ENCODE measurements around the gene ZNF664.
"Not testable (repeated sequence)": the region's sequence is repeated elsewhere in the genome, so short reads cannot be mapped to it uniquely, and the experiment has no call there.

The ZNF664 gene

DNA sequence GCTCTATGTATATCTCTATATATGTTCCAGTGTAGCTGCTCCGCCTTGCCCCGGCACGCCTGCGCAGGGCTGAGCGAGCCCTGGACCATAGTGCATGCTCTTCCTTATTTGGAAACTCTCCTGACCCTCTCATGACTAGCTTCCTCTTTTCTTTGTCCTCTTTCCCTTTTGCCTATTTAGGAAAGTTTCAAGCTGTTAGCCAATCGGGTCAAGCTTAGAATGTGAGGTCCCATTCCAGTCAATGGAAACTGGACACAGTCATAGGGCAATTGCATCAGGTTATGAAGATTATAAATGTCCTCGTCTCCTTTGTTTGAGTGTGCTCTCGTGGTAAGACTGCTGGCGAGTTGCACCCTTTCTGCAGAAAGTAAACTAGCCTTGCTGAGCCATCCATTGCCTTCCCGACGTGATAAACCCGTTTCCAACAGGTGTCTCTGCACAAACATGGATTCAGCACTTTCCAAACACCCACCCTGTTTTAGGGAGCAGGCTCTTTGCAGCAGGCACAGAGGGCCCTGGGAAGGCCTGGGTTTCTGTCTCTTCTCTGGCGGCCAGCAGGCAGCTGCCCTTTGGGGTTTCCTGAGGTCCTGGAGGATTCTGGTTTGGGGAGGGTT, 31.3 kb upstream of the ZNF664 start:
- no peak for DNase-seq (ENCODE audit: low read depth in 3 of 3)

DNA sequence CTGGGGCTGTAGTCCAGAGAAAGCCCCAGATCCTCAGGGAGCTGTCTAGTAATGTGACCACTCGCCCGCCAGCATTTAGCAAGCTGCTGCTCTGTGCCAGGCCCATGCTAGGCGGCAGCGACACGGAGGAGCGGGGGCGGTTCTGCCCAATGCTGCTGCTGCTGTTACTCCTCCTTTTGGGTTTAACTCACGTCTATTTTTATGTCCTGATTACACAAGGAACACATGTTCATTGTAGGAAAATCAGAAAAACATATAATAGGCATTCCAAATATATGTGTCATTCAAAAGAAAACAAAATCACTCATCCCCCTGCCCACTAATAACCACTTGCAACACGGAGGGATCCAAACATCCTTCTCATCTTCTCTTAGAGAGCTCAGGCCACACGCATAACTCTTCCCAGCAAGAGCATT, 30.8 kb upstream of the ZNF664 start:
- DNase-seq (ENCODE audit: low read depth in 3 of 3) = no peak

DNA sequence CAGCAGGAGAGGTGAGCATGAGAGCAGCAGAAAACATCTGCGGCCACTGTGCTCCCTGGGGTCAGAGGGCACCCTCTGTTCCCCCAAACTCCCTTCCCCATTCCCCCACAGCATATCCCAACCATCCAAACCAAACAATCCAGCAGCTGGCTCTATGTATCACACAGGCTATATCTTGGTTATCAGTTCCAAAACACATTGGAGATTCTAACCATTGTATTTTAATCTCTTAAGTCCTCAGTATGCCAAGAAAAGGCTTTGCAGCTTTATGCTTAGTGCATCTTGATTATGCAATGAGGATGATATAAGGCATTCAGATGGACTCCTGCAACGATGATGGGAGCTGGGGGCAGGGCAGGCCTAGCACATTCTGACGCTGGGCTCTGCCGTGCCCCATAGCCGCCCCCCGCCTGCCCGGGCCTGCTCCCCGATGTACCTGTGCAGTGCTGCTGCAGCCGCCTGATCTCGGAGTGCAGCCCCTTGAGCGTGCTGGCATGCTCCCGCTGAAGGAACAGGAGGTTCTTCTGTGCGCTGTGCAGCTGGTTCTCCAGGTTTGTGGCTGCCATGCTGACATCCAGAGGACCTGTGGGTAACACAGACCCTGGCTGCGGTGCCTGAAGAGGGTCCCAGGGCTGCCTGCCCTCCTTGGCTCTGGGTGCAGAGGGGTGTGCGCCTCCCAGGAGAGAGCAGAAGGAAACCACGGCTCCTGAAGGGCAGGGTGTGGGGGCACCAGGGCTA, 29.9 kb upstream of the ZNF664 start:
- DNase-seq (ENCODE audit: low read depth in 3 of 3) = no peak

DNA sequence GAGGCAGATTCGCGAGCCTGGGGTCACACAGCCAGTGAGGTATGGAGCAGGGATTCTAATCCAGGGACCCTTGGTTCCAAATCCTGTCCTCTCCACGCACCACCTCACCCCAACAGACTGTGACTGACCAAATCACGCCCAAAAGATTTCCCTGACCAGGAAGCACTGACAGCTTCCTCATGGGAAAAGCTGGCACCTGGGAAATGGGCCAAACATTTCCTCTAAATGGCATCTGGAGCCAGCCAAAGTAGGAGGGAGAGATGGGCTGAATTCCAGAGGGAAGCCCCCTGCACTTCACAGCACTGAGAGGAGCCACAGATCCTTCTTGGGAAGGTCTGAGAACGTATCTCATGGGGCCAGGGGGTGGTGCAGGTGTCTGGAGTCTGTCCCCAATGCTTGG, 29.2 kb upstream of the ZNF664 start:
- DNase-seq (ENCODE audit: low read depth in 3 of 3) = no peak

DNA sequence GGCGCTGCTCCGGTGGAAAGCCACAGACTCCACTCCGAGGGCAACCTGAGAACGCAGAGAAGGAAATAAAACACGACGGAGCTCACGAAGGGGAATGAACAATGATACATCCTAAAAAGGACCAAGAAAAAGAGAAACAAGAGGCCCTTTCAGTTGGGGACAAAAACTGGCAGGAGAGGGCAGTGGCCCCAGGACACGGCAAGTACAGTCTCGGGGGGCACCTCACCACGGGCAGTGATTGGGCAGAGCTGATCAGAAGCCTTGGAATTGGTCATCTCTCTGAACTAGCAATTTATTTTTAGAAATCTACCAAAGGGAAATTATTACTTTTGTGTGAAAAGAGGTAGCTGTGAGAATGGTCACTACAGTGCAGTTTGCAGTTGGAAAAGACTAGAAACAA, 28.3 kb upstream of the ZNF664 start:
- DNase-seq (ENCODE audit: low read depth in 3 of 3) = no peak

DNA sequence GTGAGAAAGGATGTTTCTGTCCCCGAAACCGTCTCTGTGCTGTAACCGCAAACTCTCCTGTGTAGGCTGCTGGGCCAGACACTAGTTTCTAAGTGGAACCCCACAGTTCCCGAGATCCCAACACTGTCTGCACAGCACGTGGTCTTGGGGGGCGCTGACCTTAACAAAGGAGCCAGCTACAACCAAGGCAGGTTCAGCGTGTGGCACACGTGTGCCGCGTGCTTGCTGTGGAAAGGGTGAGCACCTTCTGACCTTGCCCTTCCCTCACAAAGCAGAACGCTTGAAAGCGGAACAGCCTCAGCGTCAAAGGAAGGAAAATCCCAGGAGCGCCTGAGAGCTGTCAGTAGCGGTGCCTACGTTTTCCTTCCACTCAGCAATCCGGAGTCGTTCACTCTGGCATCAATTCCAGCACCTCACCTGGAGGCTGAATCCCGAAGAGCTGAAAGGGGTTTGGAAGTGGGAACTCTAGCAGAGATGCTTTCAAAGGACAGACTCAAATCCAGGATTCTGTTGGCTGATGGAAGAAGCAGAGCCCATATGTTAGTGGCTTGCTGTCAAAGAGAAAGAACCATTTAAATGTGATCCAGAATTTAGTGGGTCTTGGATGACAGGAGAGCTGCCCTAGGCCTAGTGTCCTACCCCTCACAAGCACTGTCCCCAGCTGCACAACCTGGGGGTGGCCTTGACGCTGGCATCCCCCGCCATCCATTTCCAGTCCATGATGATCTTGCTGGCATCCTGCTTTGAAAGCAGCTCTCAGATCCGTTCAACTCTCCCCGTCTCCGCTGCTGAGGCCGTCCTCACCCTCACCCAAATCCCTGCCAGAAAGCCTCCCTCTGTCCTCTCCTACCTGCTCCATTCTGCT, 27.5 kb upstream of the ZNF664 start:
- DNase-seq (ENCODE audit: low read depth in 3 of 3) = no peak

DNA sequence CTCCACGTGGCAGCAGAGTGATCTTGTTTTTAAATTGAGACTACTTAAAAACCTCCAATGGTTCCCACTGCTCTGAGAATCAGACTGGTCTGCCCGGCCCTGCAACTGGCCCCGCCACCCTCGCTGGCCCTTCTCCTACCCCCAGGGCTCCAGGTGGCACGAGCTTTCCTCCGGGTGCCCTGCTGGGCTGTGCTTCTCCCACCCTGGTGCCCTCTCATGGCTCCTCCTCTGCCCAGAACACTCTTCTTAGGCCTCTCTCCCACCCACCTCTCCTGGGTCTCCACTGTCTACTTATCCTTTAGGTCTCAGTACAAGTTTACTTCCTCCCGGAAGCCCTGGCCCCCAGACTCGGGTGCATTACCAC, 26.9 kb upstream of the ZNF664 start:
- DNase-seq (ENCODE audit: low read depth in 3 of 3) = no peak

DNA sequence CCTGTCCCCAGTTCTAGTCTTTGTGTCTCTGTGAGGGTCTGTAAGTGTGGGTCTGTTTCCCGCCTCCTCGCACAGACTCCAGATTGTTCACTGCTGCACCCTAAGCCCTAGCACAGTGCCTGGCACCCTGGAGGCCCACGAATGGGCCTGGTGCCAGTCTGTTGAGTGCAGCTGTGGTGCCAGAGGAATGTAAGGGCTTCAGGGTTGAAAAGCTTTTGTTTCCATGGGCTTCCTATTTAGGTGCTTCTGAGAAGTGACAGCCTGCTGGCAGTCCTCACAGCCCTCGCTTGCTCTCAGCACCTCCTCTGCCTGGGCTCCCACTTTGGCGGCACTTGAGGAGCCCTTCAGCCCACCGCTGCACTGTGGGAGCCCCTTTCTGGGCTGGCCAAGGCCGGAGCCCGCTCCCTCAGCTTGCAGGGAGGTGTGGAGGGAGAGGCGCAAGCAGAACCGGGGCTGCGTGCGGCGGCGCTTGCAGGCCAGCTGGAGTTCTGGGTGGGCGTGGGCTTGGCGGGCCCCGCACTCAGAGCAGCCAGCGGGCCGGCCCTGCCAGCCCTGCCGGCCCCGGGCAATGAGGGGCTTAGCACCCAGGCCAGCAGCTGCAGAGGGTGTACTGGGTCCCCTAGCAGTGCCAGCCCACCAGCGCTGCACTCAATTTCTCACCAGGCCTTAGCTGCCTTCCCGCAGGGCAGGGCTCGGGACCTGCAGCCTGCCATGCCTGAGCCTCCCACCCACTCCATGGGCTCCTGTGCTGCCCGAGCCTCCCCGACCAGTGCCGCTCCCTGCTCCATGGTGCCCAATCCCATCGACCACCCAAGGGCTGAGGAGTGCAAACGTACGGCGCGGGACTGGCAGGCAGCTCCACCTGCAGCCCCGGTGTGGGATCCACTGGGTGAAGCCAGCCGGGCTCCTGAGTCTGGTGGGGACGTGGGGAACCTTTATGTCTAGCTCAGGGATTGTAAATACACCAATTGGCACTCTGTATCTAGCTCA, 26.2 kb upstream of the ZNF664 start:
- not testable (repeated sequence) for DNase-seq (ENCODE audit: low read depth in 3 of 3)

DNA sequence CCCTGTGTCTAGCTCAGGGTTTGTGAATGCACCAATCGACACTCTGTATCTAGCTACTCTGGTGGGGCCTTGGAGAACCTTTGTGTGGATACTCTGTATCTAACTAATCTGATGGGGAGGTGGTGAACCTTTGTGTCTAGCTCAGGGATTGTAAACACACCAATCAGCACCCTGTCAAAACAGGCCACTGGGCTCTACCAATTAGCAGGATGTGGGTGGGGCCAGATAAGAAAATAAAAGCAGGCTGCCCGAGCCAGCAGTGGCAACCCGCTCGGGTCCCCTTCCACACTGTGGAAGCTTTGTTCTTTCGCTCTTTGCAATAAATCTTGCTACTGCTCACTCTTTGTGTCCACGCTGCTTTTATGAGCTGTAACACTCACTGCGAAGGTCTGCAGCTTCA, 25.5 kb upstream of the ZNF664 start:
- not testable (repeated sequence) for DNase-seq (ENCODE audit: low read depth in 3 of 3)

DNA sequence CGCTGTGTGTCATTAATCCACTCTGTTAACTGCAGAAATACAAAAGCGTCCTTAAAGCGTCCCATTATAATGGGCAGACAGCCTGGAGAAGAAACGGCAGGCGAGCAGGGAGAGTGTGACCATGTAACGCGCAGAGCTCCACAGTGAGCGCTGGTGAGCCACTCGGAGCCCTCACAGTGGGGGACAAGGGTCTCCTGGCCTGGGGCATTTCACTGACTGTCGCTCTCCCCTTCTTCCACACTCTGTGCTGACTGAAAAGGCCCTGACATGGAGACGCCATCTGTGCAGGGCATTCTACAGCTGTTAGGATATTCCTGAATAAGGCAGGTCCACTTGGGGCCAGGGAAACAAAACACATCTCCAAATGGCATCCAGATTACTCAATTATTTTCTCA, 24.6 kb upstream of the ZNF664 start:
- DNase-seq (ENCODE audit: low read depth in 3 of 3) = no peak

DNA sequence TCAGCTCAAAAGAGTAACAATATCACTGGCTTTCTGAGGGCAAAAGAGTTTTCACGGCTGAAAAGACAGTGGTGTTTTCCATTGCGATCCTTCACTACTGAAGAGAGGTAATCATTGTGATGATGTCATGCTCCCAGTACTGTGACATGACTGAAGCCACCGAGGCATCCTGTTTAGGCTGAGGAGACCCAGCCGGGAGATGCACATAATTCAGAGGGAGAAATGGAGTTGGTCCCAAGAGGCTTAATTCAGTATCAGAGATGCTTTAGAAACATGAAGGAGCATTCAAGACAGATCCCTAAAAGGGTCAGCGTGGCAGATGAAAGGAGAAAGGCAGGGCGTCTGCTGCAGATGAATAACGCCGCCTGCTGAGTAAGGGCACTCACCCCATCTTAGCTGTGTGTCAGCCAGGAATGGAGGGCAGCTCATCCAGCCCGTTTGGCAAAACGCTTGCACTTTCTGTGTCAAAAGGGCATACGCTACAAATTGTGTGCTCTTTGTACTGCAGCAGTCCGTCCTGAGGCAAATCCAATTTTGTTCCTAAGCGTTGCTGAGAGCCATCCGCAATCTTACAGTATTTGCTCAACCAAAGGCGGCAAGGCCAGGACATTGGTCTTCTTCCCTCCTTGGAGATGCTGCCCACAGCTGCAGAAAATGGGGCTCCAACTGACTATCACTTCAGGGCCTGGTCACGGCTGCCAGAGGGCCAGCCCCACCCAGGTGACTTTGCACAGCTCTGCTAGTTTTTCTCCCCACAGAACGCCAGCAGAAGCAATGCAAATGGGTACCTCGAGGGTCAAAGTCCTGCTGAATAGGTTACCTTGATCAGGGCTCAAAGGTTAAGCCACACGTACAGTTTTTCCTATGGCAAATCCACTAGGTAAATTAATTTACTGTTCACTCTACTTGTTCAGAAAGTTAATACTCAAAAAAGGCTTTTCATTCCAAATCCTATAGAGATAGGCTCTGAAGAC, 23.9 kb upstream of the ZNF664 start:
- DNase-seq (ENCODE audit: low read depth in 3 of 3) = no peak

DNA sequence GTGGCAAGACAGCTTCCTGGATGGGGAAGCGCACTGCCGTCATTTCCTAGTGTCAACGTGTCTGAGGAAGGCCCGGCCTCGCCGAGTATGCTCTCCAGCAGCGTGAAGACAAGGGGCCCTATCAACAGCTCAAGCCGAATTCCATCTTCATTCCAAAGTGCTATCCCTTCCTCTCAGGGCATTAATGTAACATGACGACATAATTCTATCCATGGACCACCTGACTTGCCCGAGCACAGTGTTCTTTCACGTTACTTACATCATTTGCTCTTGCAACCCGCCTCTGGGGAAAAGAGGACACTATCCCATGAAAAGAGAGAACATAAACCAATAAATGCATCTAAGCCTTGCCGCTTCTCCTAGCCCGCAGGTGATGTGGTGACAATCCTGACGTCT, 23.2 kb upstream of the ZNF664 start:
- no peak for DNase-seq (ENCODE audit: low read depth in 3 of 3)

DNA sequence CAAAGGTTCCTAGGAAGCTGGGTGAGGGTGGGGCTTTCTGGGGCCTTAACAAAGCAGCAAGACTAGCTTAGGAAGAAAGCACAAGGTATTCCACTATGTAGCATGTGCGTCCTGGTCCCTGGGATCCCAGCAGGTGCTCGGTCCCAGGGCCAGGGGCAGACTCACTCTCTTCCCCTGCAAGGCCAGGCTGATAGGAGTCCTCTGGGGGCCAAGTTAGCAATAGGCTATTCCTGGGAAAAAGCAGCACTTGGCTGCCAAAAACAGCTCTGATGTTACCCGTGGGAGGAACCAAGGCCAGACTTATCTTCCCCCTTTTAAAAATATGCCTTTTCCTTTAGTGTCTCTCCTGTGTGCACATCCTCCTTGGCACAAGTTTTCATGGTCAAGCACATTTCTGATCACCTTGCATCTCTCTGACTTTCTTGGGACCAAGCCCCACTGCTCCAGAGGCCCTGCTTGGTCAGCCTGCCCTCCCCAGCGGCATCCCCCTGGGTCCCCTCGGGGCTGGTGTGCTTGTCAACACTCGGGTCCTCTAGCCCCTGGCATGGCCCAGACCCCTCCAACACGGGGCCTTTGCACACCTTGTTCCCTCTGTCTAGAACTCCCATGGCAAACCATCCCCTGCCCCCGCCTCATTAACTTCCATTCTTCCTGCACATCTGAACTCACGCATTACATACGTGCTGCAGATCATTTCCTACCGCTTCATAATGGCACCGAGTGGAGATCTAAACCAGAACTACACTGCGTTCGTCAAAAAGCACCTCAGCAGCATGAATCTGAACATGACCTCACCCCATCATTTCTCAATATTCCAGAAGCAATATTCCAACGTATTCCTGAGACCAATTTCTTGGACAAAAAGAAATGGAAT, 22.3 kb upstream of the ZNF664 start:
- no peak for DNase-seq (ENCODE audit: low read depth in 3 of 3)

DNA sequence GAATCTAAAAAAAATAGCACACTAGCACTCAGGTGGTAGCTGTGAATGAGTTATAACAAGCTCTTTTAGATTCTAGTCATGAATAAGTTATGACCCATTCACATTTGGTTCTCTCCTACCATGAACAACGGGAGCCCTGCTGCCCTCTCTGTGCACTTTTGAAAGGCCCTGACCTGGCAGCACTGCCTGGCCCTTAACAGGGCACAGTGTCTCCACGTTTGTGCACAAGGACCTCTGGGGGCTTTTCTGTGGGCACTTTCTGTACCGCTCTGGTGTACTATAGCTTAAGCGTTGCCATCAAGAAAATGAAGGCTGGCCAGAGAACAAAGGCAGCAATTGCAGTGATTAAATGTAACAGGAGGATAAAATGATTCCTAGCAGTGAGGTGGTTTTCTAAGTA, 21.5 kb upstream of the ZNF664 start:
- no peak for DNase-seq (ENCODE audit: low read depth in 3 of 3)

DNA sequence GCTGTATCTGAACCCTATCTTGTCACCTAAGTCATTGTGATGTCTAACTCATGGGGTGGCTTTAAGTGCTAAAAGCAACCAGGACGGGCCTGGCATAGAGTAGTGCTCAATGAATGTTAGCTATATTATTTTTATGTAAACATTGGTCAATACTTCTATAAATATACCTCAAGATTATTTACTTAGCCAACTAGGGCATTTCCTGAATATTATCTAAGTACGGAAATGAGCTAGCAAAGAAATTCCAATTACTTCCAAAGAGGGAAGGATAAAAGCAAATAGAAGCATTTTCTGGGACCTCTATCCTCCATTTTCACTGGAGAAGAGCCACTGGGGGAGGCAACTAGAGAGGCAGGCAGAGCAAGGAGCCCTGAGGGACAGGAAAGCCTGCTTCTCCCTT, 21.0 kb upstream of the ZNF664 start:
- no peak for DNase-seq (ENCODE audit: low read depth in 3 of 3)

DNA sequence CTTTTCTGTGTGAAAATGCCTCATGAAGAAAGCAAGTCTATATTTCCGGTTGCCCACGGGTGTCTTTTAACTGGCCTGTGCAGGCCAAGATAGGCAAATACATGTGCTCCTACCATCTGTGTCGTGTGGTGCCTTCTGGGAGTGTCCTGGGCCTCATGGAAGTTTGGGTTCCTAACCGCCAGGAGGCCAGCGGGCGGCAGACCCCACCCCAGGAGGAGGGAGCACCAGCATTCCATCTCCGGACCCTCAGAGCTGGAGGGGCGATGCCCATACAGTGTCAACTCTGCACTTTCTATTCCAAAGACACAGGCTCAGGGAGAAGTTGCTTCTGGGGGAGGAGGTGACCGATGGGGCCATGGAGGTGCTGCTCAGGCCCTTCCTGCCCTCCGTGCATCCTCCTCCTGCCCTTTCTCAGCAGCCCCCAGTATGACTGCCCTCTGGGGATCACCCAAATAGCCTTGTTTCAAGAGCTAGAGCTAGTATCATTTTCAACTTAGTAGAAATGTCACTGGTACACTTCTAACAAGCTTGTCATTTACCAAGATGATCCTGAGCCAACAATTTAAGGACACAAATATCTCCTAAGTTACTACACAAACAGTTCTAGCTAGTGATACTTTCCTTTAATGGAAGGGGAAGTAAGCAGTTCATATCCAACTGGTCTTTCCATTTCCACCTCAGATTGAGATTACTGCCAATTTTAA, 18.2 kb upstream of the ZNF664 start:
- DNase-seq (ENCODE audit: low read depth in 3 of 3) = no peak

DNA sequence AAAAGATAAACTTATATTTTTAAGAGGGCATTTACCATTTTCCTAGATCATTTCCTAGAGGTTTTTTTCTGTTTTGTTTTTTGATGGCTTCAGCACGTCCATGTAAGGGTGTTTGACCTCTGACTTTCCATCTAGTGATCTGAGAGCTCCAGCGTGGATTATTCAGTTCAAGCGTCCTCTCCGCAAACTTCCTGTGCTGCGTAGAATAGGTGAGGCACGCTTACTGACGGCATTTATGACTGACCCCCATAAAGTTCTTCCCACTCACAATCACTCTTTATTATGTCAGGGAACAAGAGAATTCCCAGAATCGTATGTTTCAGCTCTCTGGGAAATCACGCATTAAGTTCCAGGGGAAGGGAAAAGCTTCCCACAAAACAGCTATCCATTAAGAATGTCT, 16.8 kb upstream of the ZNF664 start:
- DNase-seq (ENCODE audit: low read depth in 3 of 3) = no peak

DNA sequence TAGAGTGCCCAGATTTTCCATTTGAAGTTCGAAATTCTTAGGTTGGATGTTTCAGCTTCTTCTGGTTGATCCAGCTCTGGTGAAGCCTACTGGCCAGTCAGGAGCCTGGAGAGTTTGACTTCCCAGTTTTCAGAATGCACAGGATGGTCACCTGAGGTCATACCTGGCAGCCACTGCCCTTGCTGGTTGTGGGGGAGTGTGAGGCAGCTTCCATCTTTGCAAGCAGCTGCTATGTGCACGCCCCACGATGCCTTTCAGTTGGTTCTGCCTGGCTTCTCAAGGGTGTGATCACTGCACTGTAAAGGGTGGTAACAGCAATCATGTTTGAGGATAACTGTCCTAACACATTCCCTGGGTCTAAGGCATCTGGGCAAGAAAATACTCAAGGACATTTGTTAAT, 15.8 kb upstream of the ZNF664 start:
- DNase-seq (ENCODE audit: low read depth in 3 of 3) = no peak

DNA sequence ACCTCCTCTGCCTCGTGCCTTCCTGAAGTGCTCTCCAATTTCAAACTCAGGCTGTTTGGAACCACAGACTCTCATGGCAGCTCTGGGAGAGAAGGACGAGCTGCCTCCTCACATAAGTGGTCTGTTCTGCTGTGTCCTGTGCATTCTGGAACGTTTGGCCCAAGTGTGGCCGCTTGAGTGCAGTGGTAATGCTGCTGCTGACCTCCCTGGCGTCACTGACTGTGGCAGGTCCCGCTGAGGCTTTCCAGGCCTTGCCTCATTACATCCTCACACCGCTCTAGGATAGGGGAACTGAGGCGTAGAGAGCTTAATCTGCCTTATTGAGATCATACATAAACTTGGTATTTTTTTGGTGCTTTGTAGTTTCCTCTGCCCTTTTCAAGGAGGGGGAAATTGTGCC, 14.6 kb upstream of the ZNF664 start:
- no peak for DNase-seq (ENCODE audit: low read depth in 3 of 3)
